DOHH2 (cell line): Measurements from ENCODE around the gene UBR3.

Experiments used
- H3F3A ChIP-seq: fragments of 200-600 bp; sonication (generic), shearing (Covaris generic); 2 replicates; pipeline ENCODE4 v1.6.0; 2016; ENCODE audit warnings: antibody characterized with exemption, mild to moderate bottlenecking; ENCODE audit not compliant: control insufficient read depth, insufficient read depth
- H3K27ac ChIP-seq: fragments of 200-600 bp; sonication (generic); 2 replicates; pipeline ENCODE4 v1.5.1; 2014; ENCODE audit warnings: low read depth, mild to moderate bottlenecking, low read length, moderate library complexity
- H3K27me3 ChIP-seq: fragments of 200-600 bp; sonication (generic); 2 replicates; pipeline ENCODE4 v1.6.1; 2014; ENCODE audit warnings: mild to moderate bottlenecking, low read length, mixed read lengths; ENCODE audit not compliant: control insufficient read depth
- H3K36me3 ChIP-seq: fragments of 200-600 bp; sonication (generic); 2 replicates; pipeline ENCODE4 v1.6.1; 2014; ENCODE audit warnings: mild to moderate bottlenecking, low read length, moderate library complexity, mixed read lengths; ENCODE audit not compliant: control insufficient read depth
- H3K4me1 ChIP-seq: fragments of 200-600 bp; sonication (generic); 2 replicates; pipeline ENCODE4 v1.6.1; 2014; ENCODE audit warnings: mild to moderate bottlenecking, low read length, mixed read lengths; ENCODE audit not compliant: control insufficient read depth
- H3K4me2 ChIP-seq: fragments of 200-600 bp; sonication (generic); 2 replicates; pipeline ENCODE4 v1.6.0; 2014; ENCODE audit warnings: mild to moderate bottlenecking, low read length, moderate library complexity
- H3K4me3 ChIP-seq: fragments of 200-600 bp; sonication (generic); 2 replicates; pipeline ENCODE4 v1.5.1; 2014; ENCODE audit warnings: mild to moderate bottlenecking, low read length, mixed read lengths
- H3K79me2 ChIP-seq: fragments of 200-600 bp; sonication (generic); 2 replicates; pipeline ENCODE4 v1.6.1; 2014; ENCODE audit warnings: mild to moderate bottlenecking, low read length, mixed read lengths; ENCODE audit not compliant: control insufficient read depth
- H3K9me2 ChIP-seq: fragments of 200-600 bp; sonication (generic); replicated peaks from 2 replicates; pipeline ENCODE4 v1.6.1; 2014; ENCODE audit warnings: mild to moderate bottlenecking, low read length, mixed read lengths; ENCODE audit not compliant: control insufficient read depth
- H3K9me3 ChIP-seq: fragments of 200-600 bp; sonication (generic); 2 replicates; pipeline ENCODE4 v1.6.1; 2014; ENCODE audit warnings: antibody characterized with exemption, low read length, mixed read lengths; ENCODE audit not compliant: control insufficient read depth, insufficient read depth
- H4K20me1 ChIP-seq: fragments of 200-600 bp; sonication (generic); 2 replicates; pipeline ENCODE4 v1.6.0; 2014; ENCODE audit warnings: low read depth, mild to moderate bottlenecking, antibody characterized with exemption, low read length, moderate library complexity; ENCODE audit not compliant: control insufficient read depth, insufficient read depth
- EZH2phosphoT487 ChIP-seq: fragments of 200-600 bp; sonication (generic); IDR thresholded peaks from 2 replicates; pipeline ENCODE4 v1.6.1; 2017; ENCODE audit warnings: borderline replicate concordance, mild to moderate bottlenecking, antibody characterized with exemption, low read length, moderate library complexity, mixed read lengths
- TF ChIP-seq, protein P1 (sequence below): fragments of 200-600 bp; sonication (generic); IDR thresholded peaks from one replicate; pipeline ENCODE4 v1.5.1; 2014; ENCODE audit warnings: antibody characterized with exemption, mild to moderate bottlenecking, low read depth, low read length; ENCODE audit not compliant: poor library complexity, severe bottlenecking

Gene UBR3

DNA sequence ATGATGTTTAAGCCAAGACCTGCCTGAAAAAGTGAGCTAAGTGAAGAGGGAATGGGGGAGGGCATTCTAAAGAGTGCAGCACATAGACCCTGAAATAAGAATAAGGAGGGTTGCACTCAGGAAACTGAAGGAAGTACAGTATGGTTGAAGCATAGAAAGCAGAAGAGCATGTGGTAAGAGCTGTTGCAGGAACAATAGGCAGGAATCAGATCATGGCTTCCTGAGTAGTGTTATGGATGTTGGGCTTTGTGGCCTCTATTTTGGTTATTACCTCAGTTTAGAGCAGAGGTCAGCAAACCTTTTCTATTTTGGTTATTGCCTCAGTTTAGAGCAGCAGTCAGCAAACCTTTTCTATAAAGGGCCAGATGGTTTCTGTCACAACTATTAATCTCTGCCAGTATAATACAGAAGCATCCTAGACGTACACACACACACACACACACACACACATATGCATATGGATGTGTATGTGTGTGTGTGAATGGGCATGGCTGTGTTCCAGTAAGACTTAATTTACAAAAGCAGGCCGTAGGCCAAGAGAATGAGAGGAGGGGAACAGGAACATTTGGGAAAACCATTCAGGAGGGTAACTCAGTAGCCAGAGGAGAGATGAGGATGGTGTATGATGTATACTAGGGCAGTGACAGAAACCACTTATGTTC is 259.6 kb downstream of the UBR3 start:
- TF ChIP-seq, protein P1, sequence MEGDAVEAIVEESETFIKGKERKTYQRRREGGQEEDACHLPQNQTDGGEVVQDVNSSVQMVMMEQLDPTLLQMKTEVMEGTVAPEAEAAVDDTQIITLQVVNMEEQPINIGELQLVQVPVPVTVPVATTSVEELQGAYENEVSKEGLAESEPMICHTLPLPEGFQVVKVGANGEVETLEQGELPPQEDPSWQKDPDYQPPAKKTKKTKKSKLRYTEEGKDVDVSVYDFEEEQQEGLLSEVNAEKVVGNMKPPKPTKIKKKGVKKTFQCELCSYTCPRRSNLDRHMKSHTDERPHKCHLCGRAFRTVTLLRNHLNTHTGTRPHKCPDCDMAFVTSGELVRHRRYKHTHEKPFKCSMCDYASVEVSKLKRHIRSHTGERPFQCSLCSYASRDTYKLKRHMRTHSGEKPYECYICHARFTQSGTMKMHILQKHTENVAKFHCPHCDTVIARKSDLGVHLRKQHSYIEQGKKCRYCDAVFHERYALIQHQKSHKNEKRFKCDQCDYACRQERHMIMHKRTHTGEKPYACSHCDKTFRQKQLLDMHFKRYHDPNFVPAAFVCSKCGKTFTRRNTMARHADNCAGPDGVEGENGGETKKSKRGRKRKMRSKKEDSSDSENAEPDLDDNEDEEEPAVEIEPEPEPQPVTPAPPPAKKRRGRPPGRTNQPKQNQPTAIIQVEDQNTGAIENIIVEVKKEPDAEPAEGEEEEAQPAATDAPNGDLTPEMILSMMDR, result no peak
- TF ChIP-seq EZH2phosphoT487, result no peak
- H3K79me2 ChIP-seq, result no peaks in the 10 kb centered on the region
- no peaks in the 10 kb centered on the region for H3K27me3 ChIP-seq
- no peak overlapping the region for H3K27ac ChIP-seq
- H3K9me2 ChIP-seq, result no peaks in the 10 kb centered on the region
- no peak overlapping the region for H3K4me3 ChIP-seq
- H3F3A ChIP-seq, result no peaks in the 10 kb centered on the region
- no peak overlapping the region for H3K4me2 ChIP-seq
- no peaks in the 10 kb centered on the region; the same call in 1 of the 2 replicates for H3K36me3 ChIP-seq
- H4K20me1 ChIP-seq, result no peaks in the 10 kb centered on the region
- no peaks in the 10 kb centered on the region for H3K4me1 ChIP-seq
- H3K9me3 ChIP-seq, result no peaks in the 10 kb centered on the region

DNA sequence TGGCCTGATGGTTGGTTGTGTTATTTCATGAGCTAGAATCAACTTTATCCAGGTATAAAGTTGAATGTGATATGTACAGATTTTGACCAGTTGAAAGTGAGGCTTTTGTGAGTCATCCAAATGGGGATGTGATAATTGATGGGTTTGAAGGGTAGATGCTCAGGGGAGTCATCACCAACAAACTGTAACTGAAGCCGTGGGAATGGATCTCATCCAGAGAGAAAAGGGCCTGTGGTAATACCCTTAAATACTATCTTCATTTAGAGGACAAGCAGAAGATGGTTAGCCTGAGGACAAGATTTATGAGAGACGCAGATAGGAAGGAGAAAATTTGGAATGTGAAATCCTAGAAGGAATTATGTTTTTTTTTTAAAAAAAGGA is 260.1 kb downstream of the UBR3 start:
- no peak for TF ChIP-seq EZH2phosphoT487
- TF ChIP-seq, protein P1, result no peak
- H4K20me1 ChIP-seq, result no peaks in the 10 kb centered on the region
- H3K4me3 ChIP-seq, result no peak overlapping the region
- H3F3A ChIP-seq, result no peaks in the 10 kb centered on the region
- no peaks in the 10 kb centered on the region for H3K4me1 ChIP-seq
- H3K36me3 ChIP-seq, result no peaks in the 10 kb centered on the region; the same call in 1 of the 2 replicates
- H3K27ac ChIP-seq, result no peak overlapping the region
- no peak overlapping the region for H3K4me2 ChIP-seq
- no peaks in the 10 kb centered on the region for H3K9me3 ChIP-seq
- no peaks in the 10 kb centered on the region for H3K27me3 ChIP-seq
- H3K79me2 ChIP-seq, result no peaks in the 10 kb centered on the region
- H3K9me2 ChIP-seq, result no peaks in the 10 kb centered on the region

DNA sequence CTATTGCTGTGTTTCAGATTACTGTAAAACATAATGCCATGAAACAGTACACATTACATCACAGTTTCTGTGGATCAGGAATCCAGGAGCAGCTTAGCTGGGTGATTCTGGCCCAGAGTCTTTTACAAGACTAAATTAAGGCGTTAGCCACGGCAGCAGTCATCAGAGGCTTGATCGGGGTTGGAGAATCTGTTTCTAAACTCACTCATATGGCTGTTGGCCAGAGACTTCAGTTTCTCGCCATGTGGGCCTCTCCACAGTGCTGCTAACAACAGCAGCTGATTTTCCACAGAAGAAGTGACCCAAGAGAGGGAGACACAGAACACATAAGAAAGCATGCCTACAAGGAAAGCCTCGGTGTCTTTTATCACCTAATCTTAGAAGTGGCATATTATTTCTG is 261.5 kb downstream of the UBR3 start:
- TF ChIP-seq, protein P1, result no peak
- no peak for TF ChIP-seq EZH2phosphoT487
- H3K4me3 ChIP-seq, result no peak overlapping the region
- no peaks in the 10 kb centered on the region for H3K36me3 ChIP-seq
- H3K4me2 ChIP-seq, result no peak overlapping the region
- H3K79me2 ChIP-seq, result no peaks in the 10 kb centered on the region
- no peaks in the 10 kb centered on the region for H3K27me3 ChIP-seq
- no peaks in the 10 kb centered on the region for H3K9me3 ChIP-seq
- no peaks in the 10 kb centered on the region for H3K4me1 ChIP-seq
- no peaks in the 10 kb centered on the region for H3K9me2 ChIP-seq
- no peak overlapping the region for H3K27ac ChIP-seq
- H4K20me1 ChIP-seq, result no peaks in the 10 kb centered on the region
- H3F3A ChIP-seq, result no peaks in the 10 kb centered on the region
